MM.1S (cell line): ENCODE data around the gene EIF2AK3.

ENCODE experiments used
- DNase-seq: peaks from one replicate; pipeline ENCODE4 v3.0.0-alpha.2; 2015
- H2AFZ ChIP-seq: fragments of 300-600 bp; sonication (generic); 2 replicates; pipeline ENCODE4 v1.6.0; 2016; ENCODE audit warnings: antibody characterized with exemption, low read length
- H3F3A ChIP-seq: fragments of 300-600 bp; sonication (generic); 2 replicates; pipeline ENCODE4 v1.6.1; 2016; ENCODE audit warnings: mild to moderate bottlenecking, antibody characterized with exemption, low read length, moderate library complexity, mixed read lengths; ENCODE audit not compliant: insufficient read depth
- H3K27ac ChIP-seq: fragments of 300-600 bp; sonication (generic); 2 replicates; pipeline ENCODE4 v1.5.1; 2016; ENCODE audit warnings: mild to moderate bottlenecking, low read length
- H3K27me3 ChIP-seq: fragments of 300-600 bp; sonication (generic); replicated peaks from 2 replicates; pipeline ENCODE4 v1.6.0; 2016; ENCODE audit warnings: low read length; ENCODE audit not compliant: insufficient read depth
- H3K36me3 ChIP-seq: fragments of 300-600 bp; sonication (generic); replicated peaks from 2 replicates; pipeline ENCODE4 v1.6.1; 2016; ENCODE audit warnings: mild to moderate bottlenecking, low read length, mixed read lengths; ENCODE audit not compliant: insufficient read depth
- H3K4me1 ChIP-seq: fragments of 300-600 bp; sonication (generic); 2 replicates; pipeline ENCODE4 v1.6.1; 2016; ENCODE audit warnings: low read length, mixed read lengths
- H3K4me2 ChIP-seq: fragments of 300-600 bp; sonication (generic); 2 replicates; pipeline ENCODE4 v1.6.0; 2016; ENCODE audit warnings: low read depth, low read length
- H3K4me3 ChIP-seq: fragments of 300-600 bp; sonication (generic); 2 replicates; pipeline ENCODE4 v1.5.1; 2016; ENCODE audit warnings: low read length, mixed read lengths
- H3K79me2 ChIP-seq: fragments of 300-600 bp; sonication (generic); 2 replicates; pipeline ENCODE4 v1.6.1; 2016; ENCODE audit warnings: mixed run types, low read length, mixed read lengths
- H3K9ac ChIP-seq: fragments of 300-600 bp; sonication (generic); 2 replicates; pipeline ENCODE4 v1.6.1; 2016; ENCODE audit warnings: low read length, mixed read lengths
- H3K9me2 ChIP-seq: fragments of 300-600 bp; sonication (generic); replicated peaks from 2 replicates; pipeline ENCODE4 v1.6.1; 2016; ENCODE audit warnings: mild to moderate bottlenecking, low read length, mixed read lengths; ENCODE audit not compliant: insufficient read depth
- H3K9me3 ChIP-seq: fragments of 300-600 bp; sonication (generic); replicated peaks from 2 replicates; pipeline ENCODE4 v1.6.1; 2016; ENCODE audit warnings: mild to moderate bottlenecking, low read length, mixed read lengths; ENCODE audit not compliant: insufficient read depth
- H4K20me1 ChIP-seq: fragments of 300-600 bp; sonication (generic); 2 replicates; pipeline ENCODE4 v1.6.1; 2016; ENCODE audit warnings: mild to moderate bottlenecking, low read length, moderate library complexity, mixed read lengths; ENCODE audit not compliant: insufficient read depth
- CTCF ChIP-seq: fragments of 300-600 bp; sonication (generic); IDR thresholded peaks from 2 replicates; pipeline ENCODE4 v1.5.1; 2016; ENCODE audit warnings: antibody characterized with exemption, low read length, mixed read lengths
- EZH2 ChIP-seq: fragments of 300-600 bp; sonication (generic); optimal IDR thresholded peaks from 2 replicates; pipeline ENCODE3; 2017; ENCODE audit warnings: low read depth, mild to moderate bottlenecking, antibody characterized with exemption, low read length, mixed read lengths
- EZH2phosphoT487 ChIP-seq: fragments of 300-600 bp; sonication (generic); IDR thresholded peaks from 2 replicates; pipeline ENCODE4 v1.6.1; 2018; ENCODE audit warnings: antibody characterized with exemption, low read length

Gene EIF2AK3

DNA sequence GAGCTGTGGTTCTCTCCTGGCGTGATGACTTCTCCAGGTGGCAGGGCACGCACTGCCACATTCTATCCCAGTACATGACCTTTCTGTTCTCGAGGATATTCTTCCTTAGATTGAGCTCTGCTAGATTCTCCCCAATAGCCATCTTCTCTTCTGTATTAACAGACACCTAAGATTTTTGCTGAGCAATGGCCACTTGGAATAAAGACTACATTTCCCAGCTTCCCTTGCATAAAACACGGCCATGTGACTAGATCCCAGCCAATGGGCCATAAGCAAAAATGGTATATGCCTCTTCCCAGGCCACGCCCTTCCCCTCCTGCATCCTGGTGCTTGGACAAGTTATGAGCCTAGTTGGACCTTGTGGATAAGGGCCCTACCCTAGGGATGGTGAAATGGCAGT is 82.1 kb downstream of the EIF2AK3 start:
- no peak for DNase-seq
- TF ChIP-seq EZH2 (no peak), CTCF (no peak), EZH2phosphoT487 (no peak)
- Histone ChIP-seq H3K4me1 (no peaks in the 10 kb centered on the region), H3K27me3 (no peaks in the 10 kb centered on the region), H3K9me2 (no peaks in the 10 kb centered on the region), H2AFZ (no peak overlapping the region), H3F3A (no peaks in the 10 kb centered on the region), H3K4me3 (no peak overlapping the region), H3K4me2 (no peak overlapping the region), H3K36me3 (no peaks in the 10 kb centered on the region), H3K9me3 (no peaks in the 10 kb centered on the region), H3K27ac (no peak overlapping the region), H3K9ac (no peak overlapping the region), H3K79me2 (no peaks in the 10 kb centered on the region), H4K20me1 (no peaks in the 10 kb centered on the region)

- Histone ChIP-seq H3K9me2 (no peaks in the 10 kb centered on the region), H3F3A (no peaks in the 10 kb centered on the region), H3K4me3 (no peak overlapping the region), H2AFZ (no peak overlapping the region), H4K20me1 (no peaks in the 10 kb centered on the region), H3K36me3 (no peaks in the 10 kb centered on the region), H3K4me1 (no peaks in the 10 kb centered on the region), H3K27me3 (no peaks in the 10 kb centered on the region), H3K79me2 (no peaks in the 10 kb centered on the region), H3K27ac (no peak overlapping the region), H3K4me2 (no peak overlapping the region), H3K9me3 (no peaks in the 10 kb centered on the region), H3K9ac (no peak overlapping the region)
- TF ChIP-seq EZH2, result no peak
- no peak for TF ChIP-seq EZH2phosphoT487
- no peak for TF ChIP-seq CTCF
- DNase-seq, result no peak
Observed at GRCh38 chr2:88543541-88544057, 83.7 kb downstream of the EIF2AK3 start.

DNA sequence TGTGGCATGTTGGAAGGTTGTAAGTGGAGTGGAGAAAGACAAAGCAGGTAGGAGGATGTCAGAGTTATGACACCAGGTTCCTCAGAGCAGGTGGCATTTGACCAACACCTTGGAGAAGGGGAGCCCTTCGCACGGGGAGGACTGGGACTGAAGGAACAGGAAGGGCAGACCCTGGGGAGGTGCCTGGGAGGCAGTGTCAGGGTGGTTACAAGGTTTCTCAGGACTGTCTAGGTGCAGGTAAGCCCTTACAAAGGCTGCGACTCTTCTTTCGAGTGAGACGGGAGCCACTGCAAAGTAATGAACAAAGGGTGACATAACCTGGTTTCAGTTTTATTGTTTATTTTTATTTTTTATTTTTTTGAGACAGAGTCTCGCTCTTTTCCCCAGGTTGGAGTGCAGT is 84.6 kb downstream of the EIF2AK3 start:
- no peaks in the 10 kb centered on the region for H3F3A ChIP-seq
- H3K27ac ChIP-seq, result no peak overlapping the region
- H3K27me3 ChIP-seq, result no peaks in the 10 kb centered on the region
- H3K9me3 ChIP-seq, result no peaks in the 10 kb centered on the region
- H3K9ac ChIP-seq, result no peak overlapping the region
- no peaks in the 10 kb centered on the region for H3K4me1 ChIP-seq
- no peak overlapping the region for H3K4me3 ChIP-seq
- no peak overlapping the region for H3K4me2 ChIP-seq
- no peaks in the 10 kb centered on the region for H3K79me2 ChIP-seq
- DNase-seq, result no peak
- H4K20me1 ChIP-seq, result no peaks in the 10 kb centered on the region
- H3K9me2 ChIP-seq, result no peaks in the 10 kb centered on the region
- no peak overlapping the region for H2AFZ ChIP-seq
- TF ChIP-seq EZH2phosphoT487 (no peak), EZH2 (no peak), CTCF (no peak)
- H3K36me3 ChIP-seq, result no peaks in the 10 kb centered on the region
